HFFc6 (cell line): Measurements from ENCODE around the gene ZNF491. TPM values are rescaled to one million over a fixed set of nuclear protein-coding genes. Genes with fewer than 3 reads are reported as not detected.
"Not testable (repeated sequence)": the region's sequence is repeated elsewhere in the genome, so short reads cannot be mapped to it uniquely, and the experiment has no call there.

Source experiments
- DNase-seq: peaks from one replicate; pipeline ENCODE4 v3.0.0-alpha.2; 2018
- H3K27ac Mint-ChIP-seq: 2 replicates; pipeline ENCODE4 v1.8.0; 2020; ENCODE audit warnings: mild to moderate bottlenecking, mixed read lengths
- H3K27me3 Mint-ChIP-seq: 2 replicates; pipeline ENCODE4 v1.8.0; 2021; ENCODE audit warnings: mild to moderate bottlenecking, moderate library complexity, mixed read lengths; ENCODE audit not compliant: insufficient read depth
- H3K36me3 Mint-ChIP-seq: 2 replicates; pipeline ENCODE4 v1.8.0; 2021; ENCODE audit warnings: low read depth, mixed read lengths
- H3K4me1 Mint-ChIP-seq: 2 replicates; pipeline ENCODE4 v1.8.0; 2020; ENCODE audit warnings: low read depth, mixed read lengths
- H3K4me3 Mint-ChIP-seq: 2 replicates; pipeline ENCODE4 v1.8.0; 2020; ENCODE audit warnings: mild to moderate bottlenecking, moderate library complexity, mixed read lengths
- H3K9me3 Mint-ChIP-seq: 2 replicates; pipeline ENCODE4 v1.8.0; 2020; ENCODE audit warnings: mild to moderate bottlenecking, mixed read lengths
- total RNA-seq, 6 experiments: library from RNA; stranded (reverse); fragmentation: NEBNext Ultra II Directional; extraction: Animal tissue kit (Norgen Biotek cat#: 25700); gene quantifications; 2 replicates in 1 of 6; 3 replicates in 5 of 6; pipeline ENCODE4 v1.2.3, GENCODE V29; 2021
- TF ChIP-seq, protein P1 (sequence below): fragments of 200-600 bp; sonication (generic); IDR thresholded peaks from 2 replicates; pipeline ENCODE4 v1.5.0; 2021; ENCODE audit warnings: antibody characterized with exemption, mild to moderate bottlenecking

Gene ZNF491
- total RNA-seq, 6 experiments from 2014 or later = 1.3 to 2.4 (median 1.5) TPM

DNA sequence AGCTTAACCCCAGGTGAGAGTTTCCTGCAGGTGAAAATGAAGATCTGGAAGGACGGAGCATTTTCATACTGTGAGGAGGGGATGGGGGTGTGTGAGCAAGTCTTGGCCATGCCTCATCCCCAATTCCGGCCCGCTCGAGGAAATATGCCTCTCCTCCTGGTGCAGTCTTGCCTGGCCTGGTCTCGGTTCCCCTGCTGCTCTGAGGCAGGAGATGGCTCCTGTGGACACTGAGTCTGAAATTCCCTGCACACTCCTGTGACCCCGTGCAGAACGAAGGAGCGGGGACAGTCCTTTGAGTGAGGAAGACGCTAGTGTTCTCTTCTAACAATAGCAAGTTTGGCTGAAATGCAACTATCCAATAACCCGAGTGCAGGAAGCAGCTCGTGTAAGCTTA is 49.9 kb downstream of the ZNF491 start:
- H3K9me3 Mint-ChIP-seq = peaks cover 5% of the 10 kb centered on the region; the same call in 1 of the 2 replicates
- H3K36me3 Mint-ChIP-seq = peaks cover 11% of the 10 kb centered on the region; the same call in 1 of the 2 replicates
- H3K27ac Mint-ChIP-seq = no peak overlapping the region
- H3K4me1 Mint-ChIP-seq = peaks cover 5% of the 10 kb centered on the region
- DNase-seq = no peak
- H3K4me3 Mint-ChIP-seq = peak overlapping the region; percentile 73
- H3K27me3 Mint-ChIP-seq = peaks cover 14% of the 10 kb centered on the region
- TF ChIP-seq, protein P1, sequence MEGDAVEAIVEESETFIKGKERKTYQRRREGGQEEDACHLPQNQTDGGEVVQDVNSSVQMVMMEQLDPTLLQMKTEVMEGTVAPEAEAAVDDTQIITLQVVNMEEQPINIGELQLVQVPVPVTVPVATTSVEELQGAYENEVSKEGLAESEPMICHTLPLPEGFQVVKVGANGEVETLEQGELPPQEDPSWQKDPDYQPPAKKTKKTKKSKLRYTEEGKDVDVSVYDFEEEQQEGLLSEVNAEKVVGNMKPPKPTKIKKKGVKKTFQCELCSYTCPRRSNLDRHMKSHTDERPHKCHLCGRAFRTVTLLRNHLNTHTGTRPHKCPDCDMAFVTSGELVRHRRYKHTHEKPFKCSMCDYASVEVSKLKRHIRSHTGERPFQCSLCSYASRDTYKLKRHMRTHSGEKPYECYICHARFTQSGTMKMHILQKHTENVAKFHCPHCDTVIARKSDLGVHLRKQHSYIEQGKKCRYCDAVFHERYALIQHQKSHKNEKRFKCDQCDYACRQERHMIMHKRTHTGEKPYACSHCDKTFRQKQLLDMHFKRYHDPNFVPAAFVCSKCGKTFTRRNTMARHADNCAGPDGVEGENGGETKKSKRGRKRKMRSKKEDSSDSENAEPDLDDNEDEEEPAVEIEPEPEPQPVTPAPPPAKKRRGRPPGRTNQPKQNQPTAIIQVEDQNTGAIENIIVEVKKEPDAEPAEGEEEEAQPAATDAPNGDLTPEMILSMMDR = no peak

DNA sequence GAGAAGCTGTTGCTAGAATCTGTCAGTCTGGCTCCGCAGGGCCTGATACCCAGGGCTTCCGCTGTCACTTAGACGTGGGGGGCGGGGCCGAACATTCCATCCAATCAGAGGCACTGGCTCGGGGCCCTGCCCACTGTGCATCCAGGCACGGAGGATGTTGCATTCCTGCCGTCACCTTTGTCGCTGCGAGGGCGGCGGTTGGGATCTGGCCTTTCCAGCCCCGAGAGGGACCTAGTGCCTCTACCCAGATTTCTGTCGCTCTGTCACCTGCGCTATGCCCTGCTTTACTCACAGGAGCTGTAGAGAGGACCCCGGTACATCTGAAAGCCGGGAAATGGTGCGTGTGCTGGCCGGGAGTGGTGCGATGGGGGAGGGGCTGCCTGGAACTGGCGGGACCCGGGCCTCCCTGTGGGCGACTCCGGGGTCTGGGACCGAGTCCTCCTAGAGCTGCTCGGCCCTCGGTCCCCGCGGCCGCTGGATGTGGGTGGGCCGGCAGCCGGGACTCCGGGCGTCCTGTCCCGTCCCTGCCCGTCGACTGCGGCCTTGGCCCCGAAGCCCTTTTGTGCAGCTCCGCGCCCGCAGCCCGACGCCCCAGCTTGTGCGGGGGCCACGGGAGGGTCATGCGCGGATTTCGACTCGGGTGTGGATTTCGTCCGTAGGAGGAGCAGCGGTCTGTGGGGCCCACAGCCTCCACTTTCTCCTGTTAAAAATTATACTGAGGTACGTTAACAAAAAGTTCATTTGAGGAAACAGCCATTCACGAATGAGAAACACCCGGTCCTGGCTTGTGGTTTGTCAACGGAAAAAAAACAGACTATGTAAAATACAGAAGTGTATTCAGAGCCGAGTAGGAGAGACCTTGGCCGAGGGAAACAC is 50.5 kb downstream of the ZNF491 start, which contains the start of gene ZNF439:
TSS of gene ZNF439 (plus strand) at position 133 of the 876 bp plus-strand sequence. CDS start at position 275, 142 bp downstream.
- H3K27ac Mint-ChIP-seq = no peak within 1 kb of the TSS
- H3K36me3 Mint-ChIP-seq = peaks cover 11% of the 10 kb centered on the region; the same call in 1 of the 2 replicates
- H3K4me3 Mint-ChIP-seq = peak within 1 kb of the TSS; percentile 73
- peaks cover 14% of the 10 kb centered on the region for H3K27me3 Mint-ChIP-seq
- H3K4me1 Mint-ChIP-seq = peaks cover 5% of the 10 kb centered on the region
- TF ChIP-seq, protein P1 = no peak
- H3K9me3 Mint-ChIP-seq = peaks cover 5% of the 10 kb centered on the region; the same call in 1 of the 2 replicates
- peak; percentile 8 for DNase-seq

DNA sequence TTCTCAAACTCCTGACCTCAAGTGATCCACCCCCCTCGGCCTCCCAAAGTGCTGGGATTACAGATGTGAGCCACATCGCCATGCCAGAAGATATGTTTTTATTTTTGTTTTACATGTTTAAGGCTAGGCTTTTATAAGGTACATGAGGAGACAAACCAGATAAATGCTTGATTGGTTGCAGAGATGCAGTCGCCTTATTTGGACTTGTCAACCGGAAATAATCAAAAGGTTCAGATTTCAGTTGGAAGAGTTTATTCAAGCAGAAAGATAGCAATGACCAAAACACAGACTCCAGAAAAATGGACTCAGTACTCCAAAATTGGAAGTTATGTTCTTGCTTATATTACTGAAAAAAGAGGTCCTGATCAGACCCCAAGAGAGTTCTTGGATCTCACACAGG is 52.0 kb downstream of the ZNF491 start:
- Mint-ChIP-seq H3K27me3 (peaks cover 14% of the 10 kb centered on the region), H3K36me3 (peaks cover 11% of the 10 kb centered on the region; the same call in 1 of the 2 replicates)
- H3K4me3 Mint-ChIP-seq, H3K9me3 Mint-ChIP-seq, H3K27ac Mint-ChIP-seq, DNase-seq, H3K4me1 Mint-ChIP-seq: not testable (repeated sequence)

DNA sequence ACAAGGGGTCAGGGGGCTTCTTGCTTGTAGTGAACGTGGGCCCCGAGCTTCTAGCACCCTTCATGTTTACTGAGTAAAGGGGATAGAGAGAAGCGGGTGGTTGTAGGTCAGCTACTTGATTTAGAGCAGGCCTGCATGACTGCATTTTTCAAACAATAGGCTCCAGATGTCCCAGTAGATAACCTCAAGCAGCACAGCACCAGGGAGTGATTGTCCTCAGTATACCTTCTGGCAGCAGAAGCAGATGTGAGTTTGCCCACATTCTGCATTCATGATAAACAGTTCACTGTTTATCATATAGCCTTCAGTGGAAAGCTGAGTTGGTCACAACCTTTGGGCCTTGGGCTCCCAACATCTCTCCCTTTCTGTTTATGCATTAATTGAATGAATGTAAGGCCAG is 55.0 kb downstream of the ZNF491 start:
- Mint-ChIP-seq H3K36me3 (peaks cover 5% of the 10 kb centered on the region; the same call in 1 of the 2 replicates), H3K4me3 (no peak overlapping the region), H3K4me1 (peaks cover 1% of the 10 kb centered on the region), H3K27me3 (peaks cover 5% of the 10 kb centered on the region), H3K27ac (no peak overlapping the region), H3K9me3 (peaks cover 5% of the 10 kb centered on the region; the same call in 1 of the 2 replicates)
- TF ChIP-seq, protein P1 = no peak
- no peak for DNase-seq

DNA sequence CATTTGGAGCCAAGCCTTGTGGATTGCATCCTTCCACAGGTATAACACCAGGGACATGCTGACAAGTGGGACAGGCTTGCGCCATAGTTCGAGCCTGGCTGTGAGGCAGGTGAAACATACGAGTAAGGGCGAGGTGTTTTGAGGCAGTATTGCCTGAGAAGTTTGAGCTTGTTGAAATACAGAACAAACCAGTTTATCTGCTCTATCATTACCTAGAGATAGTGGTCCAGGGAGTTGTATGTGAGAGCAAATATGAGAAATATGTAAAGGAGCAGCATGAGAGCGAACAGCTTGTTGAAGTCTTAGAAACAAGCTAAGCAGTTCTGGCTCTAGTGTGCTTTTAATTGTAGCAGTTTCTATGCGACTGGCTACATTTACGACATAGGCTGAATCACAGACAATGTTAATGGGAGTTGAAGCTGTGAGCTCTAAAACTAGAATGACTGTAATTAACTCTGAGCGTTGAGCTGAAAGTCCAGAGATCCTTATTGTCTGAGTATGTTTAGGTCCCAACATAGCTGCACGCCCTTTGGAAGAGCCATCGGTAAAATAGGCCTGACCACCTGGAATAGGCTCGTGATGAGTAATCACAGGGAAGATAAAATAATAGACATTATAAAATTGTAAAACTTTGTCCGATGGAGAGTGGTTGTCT is 58.4 kb downstream of the ZNF491 start:
- Mint-ChIP-seq H3K4me1 (no peaks in the 10 kb centered on the region), H3K9me3 (no peaks in the 10 kb centered on the region; the same call in 1 of the 2 replicates), H3K4me3 (no peak overlapping the region), H3K36me3 (no peaks in the 10 kb centered on the region), H3K27ac (no peak overlapping the region), H3K27me3 (peaks cover 16% of the 10 kb centered on the region)
- DNase-seq = no peak
- TF ChIP-seq, protein P1 = no peak

Other genes with a start within 250 kb of the ZNF491 start
- gene ELOF1, start 239.3 kb upstream of the ZNF491 start, total RNA-seq = 10 to 100 TPM; 72.3 to 85.5 (median 78.7) TPM
- gene ACP5, start 220.9 kb upstream of the ZNF491 start, total RNA-seq = 1 to 10 TPM; 1.5 to 2.8 (median 2.3) TPM
- 1 to 10 TPM; 5.7 to 8.7 (median 7.5) TPM for gene ZNF627, start 201.0 kb upstream of the ZNF491 start, total RNA-seq
- 1 to 10 TPM; 3.4 to 4.7 (median 4.1) TPM for gene ZNF823, start 59.6 kb upstream of the ZNF491 start, total RNA-seq
- gene ZNF441, start 31.5 kb upstream of the ZNF491 start, total RNA-seq = 1 to 10 TPM; 4.0 to 5.4 (median 4.7) TPM
- 1 to 10 TPM; 4.9 to 7.7 (median 6.6) TPM for gene ZNF440, start 15.8 kb downstream of the ZNF491 start, total RNA-seq
- gene ZNF439, start 50.2 kb downstream of the ZNF491 start, total RNA-seq = 1 to 10 TPM in 3 of 6 experiments, under 1 TPM in 3; 0.71 to 1.7 (median 0.92) TPM
- gene ZNF69, start 89.3 kb downstream of the ZNF491 start, total RNA-seq = 1 to 10 TPM; 3.1 to 8.8 (median 4.0) TPM
- 1 to 10 TPM; 4.6 to 6.0 (median 5.2) TPM for gene ZNF700, start 126.6 kb downstream of the ZNF491 start, total RNA-seq
- 1 to 10 TPM in 4 of 6 experiments, under 1 TPM in 2; 0.85 to 1.7 (median 1.1) TPM for gene ZNF763, start 166.5 kb downstream of the ZNF491 start, total RNA-seq
- gene ZNF433, start 237.2 kb downstream of the ZNF491 start, total RNA-seq = 1 to 10 TPM; 3.2 to 4.1 (median 3.8) TPM